Omental fat pad (tissue), 4 donors: ENCODE data around the gene CCDC9. TPM values are rescaled to one million over a fixed set of nuclear protein-coding genes. Genes with fewer than 3 reads are reported as not detected.
"Not testable (repeated sequence)": the region's sequence is repeated elsewhere in the genome, so short reads cannot be mapped to it uniquely, and the experiment has no call there.

Experiments used
- ATAC-seq: fragments of 150-250 bp; one replicate; pipeline ENCODE4 v1.9.1; 2016; ENCODE audit warnings: mild to moderate bottlenecking, moderate library complexity; ENCODE audit not compliant: low FRiP score
- DNase-seq: peaks from one replicate; pipeline ENCODE4 v3.0.0-alpha.2; 2019; ENCODE audit warnings: low spot score
- CTCF ChIP-seq, 3 donors: fragments of 450-650 bp; IDR thresholded peaks; one replicate each; pipeline ENCODE4 v1.5.1; 2016 to 2017; ENCODE audit warnings: antibody characterized with exemption in 3 of 3, mild to moderate bottlenecking in 3 of 3, moderate library complexity in 2 of 3
- total RNA-seq, 4 donors: library from RNA; depleted of rRNA; stranded (reverse); fragments of >200 nt; gene quantifications; one replicate each; pipeline ENCODE4 v1.1.0, GENCODE V29; 2016

Gene CCDC9
- total RNA-seq, 4 donors from 2014 or later, result 8.2 to 16.7 (median 12.5) TPM

- no peak for TF ChIP-seq CTCF (IDR thresholded peaks at IDR 0.05)
- DNase-seq (no peak), ATAC-seq (no peak)
These were observed 13.0 kb upstream of the CCDC9 start for GRCh38 chr19:47243364-47243775.

- DNase-seq (peak; percentile 51), ATAC-seq (peak; percentile 87)
- peak in 2 of 3 donors; percentile 81 to 97 for TF ChIP-seq CTCF (IDR thresholded peaks at IDR 0.05)
These were observed 12.4 kb upstream of the CCDC9 start for GRCh38 chr19:47243776-47244547.

- DNase-seq, result peak; percentile 63
- ATAC-seq, result no peak
- peak in 2 of 3 donors; percentile 70 to 89 for TF ChIP-seq CTCF (IDR thresholded peaks at IDR 0.05)
These were observed 8.9 kb upstream of the CCDC9 start for GRCh38 chr19:47247308-47247990.

GRCh38 chr19:47253016-47253415 lies 3.3 kb upstream of the CCDC9 start:
- not testable (repeated sequence) for DNase-seq, ATAC-seq

GRCh38 chr19:47253467-47253881 lies 2.9 kb upstream of the CCDC9 start:
- DNase-seq (no peak), ATAC-seq (no peak)
- TF ChIP-seq CTCF (IDR thresholded peaks at IDR 0.05), result no peak

- no peak for TF ChIP-seq CTCF (IDR thresholded peaks at IDR 0.05)
- ATAC-seq, result no peak
- no peak for DNase-seq
These were observed 2.4 kb upstream of the CCDC9 start for GRCh38 chr19:47253970-47254369.

- DNase-seq, result peak; percentile 100
- TF ChIP-seq CTCF (IDR thresholded peaks at IDR 0.05), result no peak
These were observed 527 bp downstream of the CCDC9 start for GRCh38 chr19:47256693-47257410.

More at GRCh38 chr19:47256693-47257410, 527 bp downstream of the CCDC9 start:
- ATAC-seq, result peak; percentile 84
